HepG2 (cell line): ENCODE data around the gene NTMT1. TPM values are rescaled to one million over a fixed set of nuclear protein-coding genes. Genes with fewer than 3 reads are reported as not detected.

ENCODE experiments used
- ATAC-seq: fragments of 200-7000 bp; cut with Tn5 transposase; 3 replicates; pipeline ENCODE4 v1.9.1; 2020; ENCODE audit warnings: mild to moderate bottlenecking, moderate library complexity
- BruUV-seq: library from RNA; stranded (reverse); fragments of 400-500 nt; replicated peaks from 2 replicates; lab custom pipeline; 2021; lab: Mats Ljungman, UMichigan
- CTCF ChIA-PET: fragments of 300-600 bp; formaldehyde crosslinking; extraction: SDS; loops from one replicate; lab custom pipeline; 2021; ENCODE audit warnings: low total read pairs, inconsistent platforms, low intra/inter-chr PET ratio; lab: Yijun Ruan, JAX
- POLR2A ChIA-PET: fragments of 350-600 bp; sonication (Branson Sonifier 250); formaldehyde crosslinking; loops from one replicate; lab custom pipeline; 2020; ENCODE audit warnings: antibody characterized with exemption, inconsistent platforms; lab: Yijun Ruan, JAX
- DNase-seq: peaks from one replicate; pipeline ENCODE4 v3.0.0-alpha.2; 2015; ENCODE audit warnings: low spot score
- FAIRE-seq: peaks from 3 replicates; lab custom pipeline; 2011; peaks lifted over from hg19 to GRCh38; lab: Jason Lieb, UNC
- H2AFZ ChIP-seq: one replicate; pipeline ENCODE4 v1.6.1; 2011; ENCODE audit warnings: low read length, inconsistent platforms
- H3K27ac ChIP-seq: fragments of 300-600 bp; 3 replicates; pipeline ENCODE4 v1.8.0; 2011; ENCODE audit warnings: mixed run types, mild to moderate bottlenecking, mixed read lengths, low read length, inconsistent platforms; ENCODE audit not compliant: insufficient read depth; ENCODE audit errors: extremely low read length
- H3K27me3 ChIP-seq, 2 experiments: fragments of 200-600 bp in 1 of 2; 2 replicates in 1 of 2; 3 replicates in 1 of 2; pipeline versions ENCODE4 v1.6.0 to v1.8.0; 2011; ENCODE audit warnings: low read length in 2 of 2, mild to moderate bottlenecking in 2 of 2, moderate library complexity in 2 of 2, inconsistent platforms in 1 of 2; ENCODE audit not compliant: insufficient read depth in 2 of 2, control insufficient read depth in 1 of 2
- H3K36me3 ChIP-seq, 2 experiments: fragments of 200-600 bp in 1 of 2; replicated peaks in 1 of 2; 2 replicates in 1 of 2; 3 replicates in 1 of 2; pipeline versions ENCODE4 v1.5.1 to v1.8.0; 2011; ENCODE audit warnings: low read length in 2 of 2, inconsistent platforms in 1 of 2; ENCODE audit not compliant: insufficient read depth in 2 of 2, control insufficient read depth in 1 of 2
- H3K4me1 ChIP-seq: 2 replicates; pipeline ENCODE4 v1.5.1; 2012; ENCODE audit warnings: low read length, inconsistent platforms; ENCODE audit not compliant: insufficient read depth
- H3K4me2 ChIP-seq: 2 replicates; pipeline ENCODE4 v1.6.0; 2011; ENCODE audit warnings: low read depth, low read length, inconsistent platforms
- H3K4me3 ChIP-seq, 3 experiments: fragments of 200-600 bp in 1 of 3; sonication (generic), shearing (Covaris generic) in 1 of 3; replicated peaks in 1 of 3; 2 replicates each; pipeline ENCODE4 v1.5.1; 2011 to 2016; ENCODE audit warnings: low read length in 3 of 3, inconsistent platforms in 2 of 3, low read depth in 2 of 3, mild to moderate bottlenecking in 2 of 3, control low read depth in 1 of 3, mixed read lengths in 1 of 3; ENCODE audit not compliant: insufficient read depth in 1 of 3
- H3K79me2 ChIP-seq: one replicate; pipeline ENCODE4 v1.6.1; 2011; ENCODE audit warnings: low read length, inconsistent platforms; ENCODE audit not compliant: insufficient read depth
- H3K9ac ChIP-seq: 2 replicates; pipeline ENCODE4 v1.6.0; 2011; ENCODE audit warnings: mild to moderate bottlenecking, low read depth, low read length, inconsistent platforms; ENCODE audit not compliant: insufficient read depth
- H3K9me3 ChIP-seq: 2 replicates; pipeline ENCODE4 v1.5.1; 2012; ENCODE audit warnings: mild to moderate bottlenecking, low read length
- H4K20me1 ChIP-seq: 2 replicates; pipeline ENCODE4 v1.6.0; 2011; ENCODE audit warnings: inconsistent platforms, mild to moderate bottlenecking, low read length, moderate library complexity; ENCODE audit not compliant: insufficient read depth
- HNRNPK ChIP-seq: fragments of 200-400 bp; formaldehyde crosslinking; IDR thresholded peaks from 2 replicates; pipeline ENCODE4 v1.6.1; 2018; ENCODE audit warnings: low read length, low read depth, moderate library complexity, mild to moderate bottlenecking; ENCODE audit not compliant: poor library complexity, severe bottlenecking
- RAD21 ChIP-seq: fragments of 450-650 bp; formaldehyde crosslinking; IDR thresholded peaks from 2 replicates; pipeline ENCODE4 v1.5.0; 2020; ENCODE audit warnings: mild to moderate bottlenecking
- ZNF484 ChIP-seq: sonication (generic); formaldehyde crosslinking; IDR thresholded peaks from 2 replicates; pipeline ENCODE4 v1.5.1; 2020; ENCODE audit warnings: mild to moderate bottlenecking, low read depth, missing genetic modification reagents, borderline replicate concordance
- WGBS: methylation state at CpG from one replicate; pipeline ENCODE4 v1.1.6; 2017; ENCODE audit warnings: low lambda C conversion rate; 5-methylcytosine and 5-hydroxymethylcytosine counted together
- in situ Hi-C: cut with HindIII; loops from 2 replicates; pipeline ENCODE4 v1.10.0; 2017; ENCODE audit warnings: low pct_unique_long_range_greater_than_20kb; ENCODE audit not compliant: extremely low pct_ligation_motif_present
- intact Hi-C: fragments of 100-400 bp; cut with micrococcal nuclease; formaldehyde crosslinking; loops from one replicate; pipeline ENCODE4 v1.10.0; 2022; ENCODE audit not compliant: unreplicated experiment
- polyA plus RNA-seq, 8 experiments: library from polyadenylated mRNA; depleted of rRNA in 3 of 8; stranded (reverse) in 7 of 8; unstranded in 1 of 8; fragments of >200 nt; fragmentation: Illumina TruSeq in 4 of 8; extraction: Trizol in 4 of 8; gene quantifications; 2 replicates each; pipeline versions ENCODE4 v1.2.1 to v1.2.3, GENCODE V29; 2011 to 2016; ENCODE audit warnings: low read depth in 4 of 8, missing spikeins in 1 of 8, mixed read lengths in 1 of 8; ENCODE audit not compliant: insufficient read depth in 1 of 8
- total RNA-seq, 5 experiments: library from RNA; depleted of rRNA; stranded (reverse); fragments of >200 nt; fragmentation: Illumina TruSeq; extraction: Trizol; gene quantifications; 2 replicates each; pipeline ENCODE4 v1.2.3, GENCODE V29; 2016; ENCODE audit warnings: low read depth in 1 of 5
- TF ChIP-seq, protein P1 (sequence below): sonication (generic); formaldehyde crosslinking; IDR thresholded peaks from 2 replicates; pipeline ENCODE4 v1.5.0; 2020; ENCODE audit warnings: missing genetic modification reagents
- TF ChIP-seq, protein P2 (sequence below): IDR thresholded peaks from 2 replicates; pipeline ENCODE4 v1.6.1; 2016; ENCODE audit warnings: missing biosample characterization, missing genetic modification reagents, low read depth

NTMT1 gene
- total and polyA plus RNA-seq, 2 of the 13 experiments (the other 11 are each of a cell fraction or from before 2014, with no cell fraction given): 49.1 to 53.8 TPM

DNA sequence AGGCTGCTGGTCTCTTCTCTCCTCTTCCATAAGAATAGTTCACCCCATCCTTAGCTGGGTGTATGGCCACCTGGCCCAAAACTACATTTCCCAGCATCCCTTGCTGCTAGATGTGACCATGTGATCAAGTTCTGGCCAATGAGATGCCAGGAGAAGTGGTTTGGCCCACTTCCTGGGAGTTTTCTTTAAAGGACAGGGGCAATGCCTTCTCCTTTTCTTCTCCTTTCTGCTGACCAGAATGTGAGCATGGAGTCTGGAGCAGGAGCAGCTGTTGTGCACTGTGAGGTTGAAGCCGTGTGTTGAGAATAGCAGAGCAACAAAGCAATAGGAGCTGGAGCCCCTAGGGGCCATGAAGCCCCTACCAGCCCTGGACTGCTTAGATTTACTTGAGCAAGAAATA lies 41.8 kb upstream of the NTMT1 start (continued):
- TF ChIP-seq, protein P1, sequence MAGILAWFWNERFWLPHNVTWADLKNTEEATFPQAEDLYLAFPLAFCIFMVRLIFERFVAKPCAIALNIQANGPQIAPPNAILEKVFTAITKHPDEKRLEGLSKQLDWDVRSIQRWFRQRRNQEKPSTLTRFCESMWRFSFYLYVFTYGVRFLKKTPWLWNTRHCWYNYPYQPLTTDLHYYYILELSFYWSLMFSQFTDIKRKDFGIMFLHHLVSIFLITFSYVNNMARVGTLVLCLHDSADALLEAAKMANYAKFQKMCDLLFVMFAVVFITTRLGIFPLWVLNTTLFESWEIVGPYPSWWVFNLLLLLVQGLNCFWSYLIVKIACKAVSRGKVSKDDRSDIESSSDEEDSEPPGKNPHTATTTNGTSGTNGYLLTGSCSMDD: no peak
- no peak for TF ChIP-seq RAD21 (CRISPR knock-in tag)
- TF ChIP-seq, protein P2, sequence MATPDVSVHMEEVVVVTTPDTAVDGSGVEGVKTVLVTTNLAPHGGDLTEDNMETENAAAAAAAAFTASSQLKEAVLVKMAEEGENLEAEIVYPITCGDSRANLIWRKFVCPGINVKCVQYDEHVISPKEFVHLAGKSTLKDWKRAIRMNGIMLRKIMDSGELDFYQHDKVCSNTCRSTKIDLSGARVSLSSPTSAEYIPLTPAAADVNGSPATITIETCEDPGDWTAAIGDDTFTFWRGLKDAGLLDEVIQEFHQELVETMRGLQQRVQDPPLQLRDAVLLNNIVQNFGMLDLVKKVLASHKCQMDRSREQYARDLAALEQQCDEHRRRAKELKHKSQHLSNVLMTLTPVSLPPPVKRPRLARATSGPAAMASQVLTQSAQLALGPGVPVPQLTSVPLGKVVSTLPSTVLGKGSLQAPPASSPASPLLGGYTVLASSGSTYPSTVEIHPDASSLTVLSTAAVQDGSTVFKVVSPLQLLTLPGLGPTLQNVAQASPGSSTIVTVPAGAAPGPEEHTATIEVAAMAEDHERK (CRISPR knock-in tag): no peak

DNA sequence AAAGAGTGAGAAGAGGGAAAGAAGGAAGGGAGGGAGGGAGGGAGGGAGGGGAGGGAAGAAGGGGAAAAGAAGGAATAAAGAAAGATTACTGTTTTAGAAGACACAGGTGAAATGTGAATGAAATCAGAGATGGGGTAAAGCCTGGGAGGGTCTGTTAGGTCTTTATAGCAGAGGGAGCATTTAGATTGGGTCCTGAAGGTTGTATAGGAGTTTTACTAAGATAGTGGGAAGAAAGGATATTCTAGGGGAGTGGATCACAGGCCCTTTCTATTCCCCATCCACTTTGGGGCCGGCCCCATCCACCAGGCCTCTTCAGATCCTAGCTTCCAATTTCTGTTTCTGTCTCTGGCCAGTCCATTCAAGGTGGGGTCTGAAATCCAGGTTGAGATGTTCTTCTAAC lies 40.6 kb upstream of the NTMT1 start:
- Histone ChIP-seq H3K27ac (no peak overlapping the region), H3K4me2 (no peak overlapping the region)
- FAIRE-seq: no peak
- ATAC-seq: no peak
- ChIA-PET POLR2A (interaction anchor here (2.7 kb wide), 1 partner anchor 21 kb away, joined by 7 read pairs; no protein-coding TSS in a partner anchor), CTCF (no interaction called here)
- TF ChIP-seq HNRNPK (peak; percentile 18), ZNF484 (CRISPR knock-in tag) (no peak)
- TF ChIP-seq, all 625 proteins: peak for 1
- 82% methylated on average over 1 of the region's 1 CpG for WGBS
- Histone ChIP-seq H3K27me3 (no peaks in the 10 kb centered on the region), H2AFZ (no peak overlapping the region), H4K20me1 (no peaks in the 10 kb centered on the region), H3K9me3 (no peaks in the 10 kb centered on the region), H3K79me2 (peaks cover 9% of the 10 kb centered on the region), H3K4me3 (no peak overlapping the region), H3K4me1 (peaks cover 57% of the 10 kb centered on the region), H3K36me3 (no peaks in the 10 kb centered on the region), H3K9ac (no peak overlapping the region)
- intact Hi-C loops (no loop called here), in situ Hi-C loops (no loop called here)
- DNase-seq: no peak
- BruUV-seq: no TSS peak
